Fibroblast of skin of right quadriceps (primary cell): ENCODE data around the gene AGRN.
"Not testable (repeated sequence)": the region's sequence is repeated elsewhere in the genome, so short reads cannot be mapped to it uniquely, and the experiment has no call there.

Source experiments
- DNase-seq: peaks from one replicate; pipeline ENCODE4 v3.0.0-alpha.2; 2013

AGRN gene

DNA sequence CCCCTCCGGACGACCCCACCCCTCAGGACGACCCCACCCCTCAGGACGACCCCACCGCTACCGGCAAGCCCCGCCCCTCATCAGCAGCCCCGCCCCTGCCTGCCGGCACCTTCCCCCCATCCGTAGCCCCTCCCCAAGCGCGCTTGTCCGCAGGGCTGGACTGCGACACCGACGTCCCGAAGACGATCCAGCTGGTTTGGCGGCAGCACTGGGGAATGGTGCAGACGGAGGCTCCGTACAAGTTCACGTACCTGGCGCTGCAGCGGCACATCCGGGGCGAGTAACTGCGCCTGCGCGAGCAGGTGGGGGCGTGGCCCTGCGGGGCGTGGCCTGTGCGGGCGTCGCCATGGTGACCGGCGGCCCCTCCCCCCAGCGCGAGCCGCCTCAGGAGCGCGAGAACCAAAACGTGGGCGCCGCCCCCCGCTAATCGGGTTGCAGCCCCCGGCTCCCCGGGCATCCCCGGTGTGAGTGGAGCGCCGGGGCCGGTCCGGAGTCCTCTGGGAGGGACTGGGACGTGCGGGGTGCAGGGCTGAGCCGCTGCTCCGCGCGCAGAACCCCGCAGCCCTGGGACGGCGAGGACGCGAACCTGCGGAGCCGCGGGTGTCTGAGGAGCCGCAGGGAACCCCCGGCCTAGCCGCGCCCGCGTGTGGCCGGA lies 49.3 kb downstream of the AGRN start:
- DNase-seq = peak; percentile 52

DNA sequence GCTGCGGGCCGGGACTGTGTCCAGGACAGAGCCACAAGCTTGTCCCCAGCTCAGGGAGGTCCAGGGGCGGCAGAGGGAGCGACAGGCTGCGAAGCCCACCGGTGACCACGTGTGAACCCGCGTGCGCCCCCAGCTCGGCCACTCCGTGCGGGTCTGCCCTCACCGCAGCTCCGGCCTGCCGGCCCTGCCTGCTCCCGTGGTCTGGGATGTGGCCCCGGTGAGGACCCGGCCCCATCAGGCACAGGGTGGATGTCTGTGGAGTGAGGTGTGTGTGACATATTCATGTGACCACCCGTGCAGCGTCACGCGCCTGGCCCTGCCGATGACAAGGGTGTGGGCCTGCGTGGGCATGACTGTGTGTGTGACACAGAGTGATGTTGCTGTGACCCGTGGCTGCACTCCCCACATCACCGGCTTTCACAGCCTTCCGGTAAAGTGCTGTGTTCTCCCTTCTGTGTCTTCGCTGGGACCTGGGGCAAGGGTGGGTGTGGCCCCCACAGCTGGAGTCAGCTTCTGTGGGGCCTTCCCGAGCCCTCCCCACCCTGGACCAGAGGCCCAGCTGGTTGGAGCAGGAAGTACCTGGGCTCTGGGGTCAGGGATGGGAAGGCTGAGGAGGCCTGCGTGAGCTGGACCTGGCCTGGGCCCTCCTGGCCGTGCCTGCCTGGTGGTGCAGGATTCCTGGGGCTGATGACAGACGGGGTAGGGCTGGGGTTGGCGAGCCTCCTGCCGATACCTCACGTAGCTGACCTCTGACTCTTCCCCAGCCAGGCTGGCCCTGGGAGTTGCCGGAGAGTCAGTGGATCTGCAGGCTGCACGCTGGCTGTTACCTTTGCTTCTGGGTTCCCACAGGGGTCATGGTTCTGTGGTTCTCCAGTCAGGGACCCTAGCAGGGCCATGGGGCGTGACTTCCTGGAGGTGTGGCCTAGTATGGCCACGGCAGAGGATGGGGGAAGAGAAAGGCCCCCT lies 50.1 kb downstream of the AGRN start:
- no peak for DNase-seq

DNA sequence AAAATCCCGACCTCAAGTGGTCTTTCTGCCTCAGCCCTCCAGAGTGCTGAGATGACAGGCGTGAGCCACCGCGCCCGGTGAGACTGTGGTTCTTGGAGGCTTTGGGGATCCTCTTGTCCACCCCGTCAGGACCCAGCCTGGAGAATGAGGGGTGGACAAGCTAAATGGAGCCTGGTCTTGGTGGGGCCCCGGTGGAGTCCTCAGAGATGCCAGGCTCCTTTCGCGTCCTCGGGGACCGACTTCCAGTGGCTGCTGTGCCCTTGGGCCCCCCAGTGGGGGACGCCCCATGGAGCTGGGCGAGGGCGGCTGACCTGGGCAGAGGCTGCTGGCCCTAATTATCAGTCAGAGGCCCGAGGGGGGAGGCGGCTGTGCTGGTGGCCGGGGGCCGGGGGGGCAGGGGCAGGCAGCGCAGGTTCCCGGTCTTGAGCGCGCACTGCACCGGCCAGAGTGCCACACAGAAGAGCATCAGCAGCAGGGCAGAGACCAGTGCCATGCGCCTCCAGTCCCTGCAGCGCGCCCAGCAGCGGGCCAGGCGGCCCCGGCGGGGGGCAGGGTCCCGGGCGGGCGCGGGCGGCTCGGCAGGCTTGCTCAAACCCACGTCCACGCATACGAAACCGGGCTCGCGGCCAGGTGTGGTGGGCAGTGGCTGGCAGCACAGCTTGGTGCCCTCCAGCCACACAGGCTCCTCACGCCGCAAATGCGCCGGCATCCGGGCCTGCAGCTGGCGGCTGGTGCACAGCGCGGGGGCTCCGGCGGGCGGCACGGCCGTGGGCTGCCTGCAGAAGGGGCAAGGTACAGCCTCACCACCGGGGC lies 51.8 kb downstream of the AGRN start:
- no peak for DNase-seq

DNA sequence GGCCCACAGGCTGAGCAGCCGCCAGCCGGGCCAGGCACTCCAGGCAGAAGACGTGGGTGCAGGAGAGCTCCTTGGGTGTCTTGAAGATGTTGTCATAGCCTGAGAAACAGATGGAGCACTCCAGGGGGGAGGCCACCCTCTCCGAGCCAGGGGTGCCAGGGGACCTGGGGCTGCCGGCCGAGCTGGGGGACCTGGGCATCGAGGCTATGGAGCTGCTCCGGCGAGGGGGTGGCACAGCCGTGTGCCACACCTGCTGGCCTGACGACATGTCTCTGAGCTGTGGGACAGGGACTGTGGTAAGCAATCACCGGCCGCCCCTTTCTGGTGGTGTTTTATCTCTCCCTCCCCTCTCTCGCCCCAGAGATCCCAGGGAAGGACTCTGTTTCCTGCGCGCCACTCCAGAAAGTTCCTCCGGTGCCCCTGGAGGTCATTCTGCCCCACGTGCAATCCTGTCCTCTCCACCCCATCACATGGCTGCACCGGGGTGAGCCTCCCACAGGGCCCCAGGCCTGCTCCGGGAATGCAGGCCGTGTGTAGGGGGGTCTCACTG lies 52.5 kb downstream of the AGRN start:
- DNase-seq = no peak

DNA sequence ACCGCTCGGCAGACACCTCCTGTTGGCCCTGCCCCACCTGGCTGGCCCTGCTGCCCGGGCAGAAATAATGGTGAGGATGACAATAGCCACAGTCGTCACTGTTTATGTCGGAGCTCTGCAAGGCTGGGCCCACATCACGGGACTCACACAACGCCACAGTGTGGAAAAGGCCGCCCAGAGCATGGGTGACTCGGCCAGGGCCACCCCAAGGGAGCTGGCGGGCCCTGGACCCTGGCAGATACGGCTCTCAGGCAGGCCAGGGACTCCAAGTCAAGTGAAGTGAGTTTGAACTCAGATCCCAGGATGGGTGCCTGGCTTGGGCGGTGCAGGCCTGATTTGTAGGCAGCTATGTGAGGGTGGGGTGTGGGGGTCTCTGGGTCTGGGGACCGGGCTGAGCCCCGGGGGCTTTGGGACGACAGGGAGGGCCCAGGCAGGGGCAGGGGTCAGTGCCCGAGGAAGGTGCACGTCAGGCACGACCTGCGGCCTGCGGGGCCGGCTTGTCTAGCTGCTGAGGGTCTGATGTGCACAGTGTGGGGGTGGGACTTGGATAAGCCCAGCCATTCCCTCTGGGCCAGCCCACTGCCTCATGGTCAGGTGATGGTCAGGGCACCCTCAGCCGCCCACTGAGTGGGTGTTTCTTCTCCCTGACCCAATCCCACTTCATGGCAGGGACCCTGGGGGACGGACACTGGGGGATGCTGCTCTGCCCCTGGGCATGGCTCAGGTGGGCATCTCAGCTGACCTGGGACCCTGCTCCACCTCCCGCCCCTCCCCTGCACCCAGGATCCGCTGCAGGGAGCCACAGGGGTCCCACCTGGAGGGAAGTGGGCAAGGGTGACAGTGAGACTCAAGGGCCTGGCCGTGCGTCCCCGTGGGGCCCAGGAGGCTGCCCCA lies 53.2 kb downstream of the AGRN start:
- no peak for DNase-seq

DNA sequence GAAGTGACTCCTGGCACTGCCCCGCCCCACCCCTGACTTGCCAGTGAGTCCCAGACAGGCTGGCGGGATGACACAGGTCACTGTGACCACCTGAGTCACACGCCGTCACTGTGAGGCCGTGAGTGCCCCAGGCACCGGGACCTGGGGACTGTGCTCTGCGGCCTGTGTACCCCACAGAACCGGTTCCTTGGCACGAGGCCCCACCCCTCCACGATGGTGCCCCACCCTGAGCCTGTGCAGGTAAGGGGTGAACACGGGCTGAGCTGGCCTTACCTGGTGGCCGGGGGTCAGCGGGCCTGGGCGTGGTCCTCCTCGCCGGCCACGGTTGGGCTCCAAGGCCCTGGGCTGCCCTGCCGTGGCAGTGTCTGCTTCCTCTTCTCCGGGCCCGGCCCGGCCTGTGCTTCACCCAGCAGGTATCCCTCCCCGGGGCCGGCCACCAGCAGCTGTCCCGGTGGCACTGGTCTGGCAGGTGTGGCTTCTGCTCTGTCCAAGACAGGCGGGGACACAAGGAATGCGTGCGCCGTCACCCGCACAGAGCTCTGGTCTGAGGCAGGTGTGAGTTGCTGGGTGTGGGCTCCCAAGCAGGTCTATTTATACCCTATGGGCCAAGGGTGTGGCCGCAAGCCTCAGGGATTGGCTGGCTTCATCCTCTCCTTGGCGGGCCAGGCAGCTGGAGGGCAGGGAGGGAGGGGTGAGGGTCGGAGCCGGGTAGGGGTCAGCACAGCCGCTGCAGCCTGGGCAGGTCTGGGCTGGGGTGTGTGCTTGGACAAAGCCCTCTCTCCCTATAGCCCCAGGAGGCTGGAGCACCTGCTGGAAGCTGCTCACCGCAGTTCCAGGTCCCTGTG lies 54.0 kb downstream of the AGRN start, which contains the start of gene RNF223:
Gene RNF223 (minus strand): TSS at position 564 of the 845 bp plus-strand sequence. CDS start 1,740 bp downstream, outside the sequence.
- DNase-seq = no peak

DNA sequence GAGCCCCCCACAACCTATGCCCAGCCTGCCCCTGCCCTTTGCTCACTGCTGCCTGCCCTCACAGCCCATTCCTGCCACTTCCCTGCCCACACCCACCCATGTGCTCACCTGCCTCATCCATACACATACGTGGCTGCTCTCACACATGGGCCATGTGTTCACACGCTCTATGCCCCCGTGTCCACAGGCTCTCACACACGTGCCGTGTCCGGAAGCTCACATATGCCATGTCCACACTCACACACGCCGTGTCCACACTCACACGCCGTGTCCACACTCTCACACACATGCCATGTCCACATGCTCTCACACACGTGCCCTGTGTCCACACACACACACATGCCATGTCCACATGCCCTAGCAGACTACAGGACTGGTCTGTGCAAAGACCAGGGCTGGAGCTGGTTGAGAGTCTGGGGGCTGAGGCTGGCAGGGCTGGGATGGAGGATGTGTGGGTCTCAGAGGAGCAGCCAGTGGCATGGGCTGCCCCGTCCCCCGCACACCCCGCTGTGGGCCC lies 54.8 kb downstream of the AGRN start:
- DNase-seq = no peak

DNA sequence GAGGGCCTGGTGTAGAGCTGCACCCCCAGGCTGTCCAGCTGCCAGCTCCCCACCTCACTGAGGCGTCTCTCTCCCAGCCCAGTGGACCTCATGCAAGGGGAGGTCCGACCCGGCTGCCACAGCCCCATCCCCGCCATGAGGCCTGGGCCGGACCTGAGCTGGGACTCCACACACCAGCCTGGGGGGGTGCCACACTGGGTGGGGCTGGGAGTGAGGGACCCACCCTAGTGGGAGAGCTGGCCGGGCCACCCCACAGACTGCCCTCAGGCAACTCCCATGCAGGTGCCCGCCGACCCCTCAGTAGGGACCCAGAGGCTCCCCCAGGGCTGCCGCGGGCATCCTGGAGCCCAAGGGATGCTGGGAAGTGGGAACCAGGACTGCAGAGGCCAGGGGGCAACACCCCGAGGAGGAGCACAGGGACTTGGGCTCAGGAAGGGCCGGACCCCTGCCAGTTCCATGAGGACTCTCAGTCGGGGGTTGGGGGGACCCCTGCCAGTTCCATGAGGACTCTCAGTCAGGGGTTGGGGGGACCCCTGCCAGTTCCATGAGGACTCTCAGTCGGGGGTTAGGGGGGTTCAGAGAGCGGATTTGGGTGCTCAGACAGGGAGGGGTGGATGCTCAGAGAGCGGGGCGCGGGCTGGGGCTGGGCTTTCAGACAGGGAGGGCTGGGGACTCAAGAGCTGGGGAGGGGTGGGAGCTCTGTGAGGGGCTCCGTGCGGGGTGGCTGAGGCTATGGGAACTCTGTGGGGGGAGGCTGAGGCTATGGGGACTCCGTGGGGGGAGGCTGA lies 55.4 kb downstream of the AGRN start:
- no peak for DNase-seq

DNA sequence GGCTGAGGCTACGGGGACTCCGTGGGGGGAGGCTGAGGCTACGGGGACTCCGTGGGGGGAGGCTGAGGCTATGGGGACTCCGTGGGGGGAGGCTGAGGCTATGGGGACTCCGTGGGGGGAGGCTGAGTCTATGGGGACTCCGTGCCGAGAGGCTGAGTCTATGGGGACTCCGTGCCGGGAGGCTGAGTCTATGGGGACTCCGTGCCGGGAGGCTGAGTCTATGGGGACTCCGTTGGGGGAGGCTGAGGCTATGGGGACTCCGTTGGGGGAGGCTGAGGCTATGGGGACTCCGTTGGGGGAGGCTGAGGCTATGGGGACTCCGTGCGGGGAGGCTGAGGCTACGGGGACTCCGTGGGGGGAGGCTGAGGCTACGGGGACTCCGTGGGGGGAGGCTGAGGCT lies 57.5 kb downstream of the AGRN start:
- DNase-seq = not testable (repeated sequence)

DNA sequence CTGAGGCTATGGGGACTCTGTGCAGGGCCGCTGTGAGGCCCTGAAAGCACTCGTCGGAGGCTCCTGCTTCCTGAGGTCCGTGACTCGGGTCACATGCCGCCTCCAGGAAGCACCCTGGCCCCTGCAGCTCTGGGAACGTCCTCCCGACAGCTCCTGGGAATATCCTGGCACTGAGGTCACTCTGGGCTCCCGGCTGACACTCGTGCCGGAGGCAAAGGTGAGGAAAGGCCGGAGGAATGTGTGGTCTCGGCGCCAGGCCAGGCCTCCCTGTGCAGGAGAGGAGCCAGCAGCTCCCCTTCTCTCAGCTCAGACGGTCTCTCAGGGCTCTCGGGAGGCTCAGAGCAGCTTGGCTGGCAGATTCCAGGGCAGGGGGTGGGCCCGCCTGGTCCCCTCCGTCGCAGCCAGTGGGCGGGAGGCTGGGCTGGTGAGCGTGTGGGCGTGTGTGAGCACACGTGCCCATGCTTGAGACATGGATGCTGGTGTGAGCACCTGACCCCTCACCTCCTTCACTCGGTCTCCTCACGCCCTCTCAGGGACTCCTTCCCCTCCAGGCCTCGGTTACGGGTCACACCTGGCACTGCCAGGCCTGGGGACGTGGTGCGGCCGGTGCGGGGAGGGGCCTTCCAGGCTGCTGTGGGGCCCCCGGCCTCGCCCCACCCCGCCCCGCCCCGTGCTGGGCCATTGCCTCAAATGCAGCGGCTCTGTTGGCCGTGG lies 59.6 kb downstream of the AGRN start:
- DNase-seq = peak; percentile 83

DNA sequence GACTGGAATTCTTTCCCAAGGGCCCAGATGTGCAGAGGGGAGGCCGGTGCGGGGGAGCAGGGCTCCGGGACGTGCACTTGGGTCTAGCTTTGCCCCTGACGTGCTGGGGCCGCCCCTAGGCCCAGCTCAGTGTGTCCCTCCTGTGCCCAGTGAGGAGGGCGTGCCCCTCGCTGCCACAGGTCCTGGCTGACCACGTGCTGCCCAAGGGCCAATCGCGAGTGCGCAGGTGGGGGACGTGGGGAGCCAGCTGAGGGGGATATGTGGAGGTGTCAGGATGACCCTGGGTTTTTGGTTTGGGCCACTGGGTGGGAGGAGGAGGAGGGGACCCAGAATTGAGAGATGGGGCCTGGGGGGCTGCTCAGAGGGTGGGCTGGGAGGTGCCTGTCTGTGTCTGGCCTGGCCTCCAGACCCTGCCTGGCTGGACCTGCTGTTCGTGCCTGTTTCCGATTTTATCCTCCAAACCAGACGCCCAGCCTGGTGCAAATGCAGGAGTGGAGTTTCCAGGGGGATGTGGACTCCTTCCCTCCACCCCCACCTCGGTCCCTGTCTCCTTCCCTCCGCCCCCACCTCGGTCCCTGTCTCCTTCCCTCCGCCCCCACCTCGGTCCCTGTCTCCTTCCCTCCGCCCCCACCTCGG lies 60.3 kb downstream of the AGRN start:
- peak; percentile 67 for DNase-seq

DNA sequence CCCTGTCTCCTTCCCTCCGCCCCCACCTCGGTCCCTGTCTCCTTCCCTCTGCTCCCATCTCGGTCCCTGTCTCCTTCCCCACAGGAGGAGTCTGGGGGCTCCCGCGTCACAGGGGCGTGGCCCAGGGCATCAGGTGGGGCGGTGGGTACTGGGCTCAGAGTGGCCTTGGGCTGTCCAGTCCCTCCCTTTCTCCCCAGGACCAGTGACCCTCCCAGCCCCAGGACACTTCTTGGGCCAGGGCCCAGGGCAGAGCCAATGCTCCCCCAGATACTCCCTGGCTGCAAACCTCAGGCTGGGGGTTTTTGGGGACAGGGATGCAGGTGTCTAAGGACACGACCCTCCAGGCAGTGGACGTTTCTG lies 61.0 kb downstream of the AGRN start:
- no peak for DNase-seq

DNA sequence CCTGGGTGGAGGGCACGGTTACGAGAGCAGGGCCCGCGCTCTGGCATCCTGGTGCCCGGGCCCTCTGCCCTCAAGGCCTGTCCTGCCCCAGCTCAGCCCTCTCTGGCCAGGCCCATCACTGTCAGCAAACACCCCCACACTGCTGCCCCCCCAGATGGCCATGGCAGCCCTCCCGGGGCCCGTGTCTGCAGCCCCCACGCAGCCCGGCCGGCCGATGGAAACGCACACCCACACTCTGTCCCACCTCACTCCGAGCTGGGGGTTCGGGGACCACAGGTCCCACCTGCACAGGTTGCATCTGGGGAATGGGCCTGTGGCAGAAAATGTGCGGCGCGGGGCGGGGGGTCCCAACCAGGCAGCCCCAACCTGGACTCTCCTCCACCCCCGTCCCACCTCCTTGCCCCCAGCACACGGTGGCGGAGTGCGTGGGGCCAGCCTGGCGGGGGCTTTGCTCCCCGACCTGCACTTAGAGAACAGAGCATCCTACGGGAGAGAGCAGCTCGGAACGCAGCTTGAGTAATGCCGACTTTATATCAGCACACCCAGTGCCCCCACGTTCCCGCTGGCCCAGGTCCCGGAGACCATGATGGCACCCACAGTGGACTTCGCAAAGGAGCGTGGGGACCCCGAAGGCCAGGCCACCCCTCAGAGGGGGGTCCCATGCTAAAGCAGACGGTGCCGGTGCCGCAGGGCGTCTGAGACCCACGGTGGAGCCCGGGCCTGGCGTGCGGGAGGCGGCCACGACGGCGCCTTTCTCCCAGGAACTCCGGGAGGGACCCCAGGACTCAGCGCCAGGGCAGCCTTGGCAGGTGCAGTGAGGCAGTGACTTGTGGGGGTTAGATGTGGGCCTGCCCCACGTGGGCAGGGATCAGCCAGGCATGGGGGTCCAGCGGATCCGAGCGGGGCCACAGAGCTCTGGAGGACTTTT lies 61.7 kb downstream of the AGRN start:
- DNase-seq = no peak

DNA sequence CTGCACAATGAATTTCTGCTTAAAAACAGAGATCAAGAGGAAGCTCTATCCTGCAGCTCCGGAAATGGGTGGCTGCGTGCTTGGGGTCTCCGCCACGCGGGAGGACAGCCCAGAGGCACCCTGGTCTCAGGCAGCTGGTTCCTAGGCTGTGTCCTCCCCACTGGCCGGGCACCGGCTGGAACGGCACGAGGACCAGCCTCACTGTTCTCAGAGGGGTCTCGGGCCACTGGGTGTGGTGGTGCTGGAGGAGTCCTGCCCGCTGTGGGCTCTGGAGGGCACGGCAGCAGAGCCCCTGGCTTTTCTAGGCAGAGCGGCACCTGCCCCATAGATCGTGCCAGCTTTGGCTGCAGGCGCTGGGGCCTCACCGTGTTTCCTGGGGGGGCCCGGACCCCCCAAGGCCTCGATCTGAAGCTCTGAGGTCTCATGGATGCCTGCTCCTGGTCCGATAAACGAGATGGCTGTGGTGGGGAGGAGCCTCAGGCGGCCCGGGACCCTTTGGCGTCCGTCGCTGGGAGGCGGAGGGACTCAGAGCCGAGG lies 62.4 kb downstream of the AGRN start:
- DNase-seq = no peak

DNA sequence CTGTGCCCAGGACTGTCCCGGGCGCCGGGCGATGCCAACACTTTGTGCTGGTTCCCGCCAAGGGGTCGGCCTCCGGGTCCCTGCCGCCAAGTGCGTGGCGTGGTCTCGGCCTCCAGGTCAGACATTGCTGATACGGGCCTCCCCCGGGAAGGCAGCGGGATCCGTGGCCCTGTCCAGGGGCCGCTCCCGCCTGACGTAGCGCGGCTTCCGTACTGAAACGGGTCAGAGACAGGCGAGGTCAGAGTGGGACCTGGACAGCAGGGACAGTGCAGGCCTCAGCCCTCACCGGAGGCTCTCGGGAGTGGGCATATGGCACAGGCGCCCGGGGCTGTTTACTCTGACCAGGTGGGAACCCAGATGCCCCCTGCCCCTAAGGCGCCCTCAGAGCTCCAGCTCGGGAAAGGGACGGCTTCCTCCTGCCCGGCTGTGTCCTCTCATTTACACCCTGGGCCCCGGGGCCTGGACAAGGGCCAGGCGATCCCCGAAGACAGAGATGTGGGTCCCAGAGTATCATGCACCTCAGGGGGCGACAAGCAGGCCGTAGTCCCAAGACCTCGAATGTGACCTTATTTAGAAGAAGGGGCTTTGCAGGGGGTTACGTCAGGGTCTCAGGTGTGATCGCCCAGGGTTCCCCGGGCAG lies 63.0 kb downstream of the AGRN start:
- DNase-seq = no peak
